ENCODE measurements around the gene CHERP. TPM values are rescaled to one million over a fixed set of nuclear protein-coding genes. Genes with fewer than 3 reads are reported as not detected.
A peak's percentile ranks its signal among the peaks of the same experiment; 100 is the strongest.

CHERP gene
- total and polyA plus RNA-seq, 2 donors (not counting 1 experiment from before 2014, with no cell fraction given): 38.3 to 98.9 TPM

DNA sequence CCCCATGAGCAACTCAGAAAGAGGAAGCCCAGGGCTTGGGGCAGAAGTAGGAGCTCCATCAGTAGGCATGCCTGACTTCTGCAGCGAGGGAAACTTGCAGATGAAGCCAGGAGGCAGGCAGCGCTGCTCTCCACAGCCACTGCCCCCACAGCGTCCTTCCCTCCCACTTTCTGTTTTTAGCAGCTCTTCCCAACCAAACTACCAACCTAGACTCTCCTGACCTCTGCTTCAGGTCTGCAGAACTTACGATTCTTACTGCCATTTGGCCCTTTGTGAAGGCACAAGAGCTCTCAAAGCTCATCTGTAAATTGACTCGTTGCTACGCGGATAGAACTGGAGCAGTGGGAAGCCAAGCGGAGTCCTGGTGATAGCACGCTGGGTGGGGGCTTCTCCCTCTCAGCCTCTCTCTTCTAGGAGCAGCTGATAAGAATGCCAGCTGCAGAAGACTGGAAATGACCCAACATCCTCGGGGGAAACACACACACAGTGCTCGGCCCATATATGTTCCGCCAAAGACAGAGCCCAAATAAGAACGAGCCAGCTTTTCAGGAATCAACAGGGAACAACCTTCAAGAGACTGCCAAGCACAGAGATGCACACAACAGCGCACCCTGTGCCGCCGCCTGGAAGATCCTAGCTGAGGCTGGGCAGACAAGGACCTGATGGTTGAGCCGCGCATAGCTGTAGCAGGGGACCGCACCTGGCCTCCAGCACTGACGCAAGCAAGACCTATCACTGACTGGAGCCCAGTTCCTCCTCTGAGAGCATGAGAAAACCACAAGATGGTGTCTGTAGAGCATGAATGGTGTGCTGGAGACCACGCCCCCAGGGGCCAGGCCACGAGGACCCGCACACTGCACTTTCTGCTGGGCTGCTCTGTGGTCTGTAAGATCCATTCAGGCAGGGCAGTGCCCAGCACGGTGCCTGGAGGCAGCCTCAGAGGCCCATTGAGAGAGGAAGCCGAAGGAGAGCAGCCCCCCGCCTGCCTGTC lies 45.9 kb upstream of the CHERP start:
- POLR2A ChIA-PET: interaction anchor here (0.5 to 7.0 kb wide), 21 partner anchors 8 to 1209 kb away, joined by 3 to 73 read pairs (median 4); partner anchors contain the start of genes AKAP8, C19orf44, CALR3 and HSH2D
- DNase-seq (peak; percentile 95), ATAC-seq (ENCODE audit: low read depth) (peak; percentile 44)
- Histone ChIP-seq H3K4me1 (ENCODE audit: control insufficient read depth in 2 of 2, insufficient read depth in 2 of 2, low read length in 2 of 2) (peaks cover 75 to 95% of the 10 kb centered on the region in 2 donors), H3K4me2 (replicated peaks; ENCODE audit: low read depth, low read length, poor library complexity, severe bottlenecking) (peak overlapping the region; percentile 88), H3K79me2 (ENCODE audit: control insufficient read depth, insufficient read depth, low read length) (peaks cover 87% of the 10 kb centered on the region), H3K36me3 (replicated peaks in 1 of 2; ENCODE audit: control extremely low read depth in 1 of 2, control insufficient read depth in 1 of 2, extremely low read depth in 1 of 2, insufficient read depth in 2 of 2, low read length in 1 of 2) (peaks cover 0 to 4% of the 10 kb centered on the region in 2 experiments), H2AFZ (ENCODE audit: insufficient read depth, low read depth, low read length, poor library complexity, severe bottlenecking) (no peak overlapping the region), H4K20me1 (ENCODE audit: control insufficient read depth, insufficient read depth, low read length, poor library complexity, severe bottlenecking) (peaks cover 45% of the 10 kb centered on the region), H3K27ac (ENCODE audit: low read length in 2 of 2) (peak overlapping the region; percentile 98 to 99), H3K27me3 (replicated peaks in 1 of 4; ENCODE audit: control extremely low read depth in 1 of 4, control insufficient read depth in 3 of 4, insufficient read depth in 4 of 4, low read length in 3 of 4) (no peaks in the 10 kb centered on the region), H3K9me3 (ENCODE audit: control extremely low read depth in 1 of 3, control insufficient read depth in 2 of 3, insufficient read depth in 1 of 3, low read length in 2 of 3) (no peaks in the 10 kb centered on the region), H3K9ac (ENCODE audit: low read length) (peak overlapping the region; percentile 89), H3K4me3 (ENCODE audit: control extremely low read depth in 1 of 5, extremely low read depth in 1 of 5, insufficient read depth in 1 of 5, low read depth in 2 of 5, low read length in 4 of 5) (peak overlapping the region; percentile 68 to 93 (median 83))
- no peak for TF ChIP-seq EZH2 (IDR thresholded peaks at IDR 0.05; ENCODE audit: borderline replicate concordance, insufficient read depth, low read depth, low read length, poor library complexity, severe bottlenecking)
- no peaks in the 10 kb centered on the region for H3K27me3 Mint-ChIP-seq
- CTCF ChIA-PET: interaction anchor here (0.5 to 2.5 kb wide), 20 partner anchors 16 to 465 kb away, joined by 3 to 26 read pairs (median 3); partner anchors contain the start of genes MED26, SLC35E1 and TMEM38A
- peak overlapping the region; percentile 100 for H3K27ac Mint-ChIP-seq
- WGBS (ENCODE audit: insufficient coverage): 3% methylated on average over 25 of the region's 26 CpGs
- no peaks in the 10 kb centered on the region for H3K9me3 Mint-ChIP-seq (ENCODE audit: insufficient read depth)
- intact Hi-C loops (cut with micrococcal nuclease): loop anchor here (1.0 to 10.0 kb wide), 11 partner anchors 16 to 719 kb away; partner anchors contain the start of genes CHERP, DDA1, HSH2D and MED26
- H3K4me1 Mint-ChIP-seq: peaks cover 93% of the 10 kb centered on the region
- peak overlapping the region; percentile 97 for H3K4me3 Mint-ChIP-seq
